Cerebellar cortex (tissue), 1 donor: Measurements from ENCODE around the gene AIRE.

Source experiments
- DNase-seq: peaks from one replicate; pipeline ENCODE4 v3.0.0-alpha.2; 2015; ENCODE audit warnings: low spot score

AIRE gene

DNA sequence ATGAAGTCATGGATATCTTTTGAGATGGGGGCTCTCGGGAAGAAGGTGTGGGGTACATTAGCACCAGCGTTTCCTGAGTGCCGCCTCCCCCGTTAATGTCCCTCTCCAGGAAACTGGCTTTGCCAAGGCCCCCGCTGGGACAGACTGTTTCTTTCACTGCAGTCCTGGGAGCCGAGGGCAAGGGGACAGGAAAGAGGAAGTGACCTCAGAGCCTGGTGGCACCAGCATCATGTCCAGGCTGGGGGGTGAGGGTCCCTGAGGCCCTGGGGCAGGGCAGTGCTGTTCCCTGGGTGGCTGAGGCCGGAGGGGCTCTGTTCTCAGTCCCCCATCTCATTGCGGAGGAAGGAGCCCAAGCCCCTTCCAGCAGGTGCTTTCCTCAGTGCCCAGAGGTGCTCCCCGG, 20.0 kb downstream of the AIRE start:
- DNase-seq = no peak

DNA sequence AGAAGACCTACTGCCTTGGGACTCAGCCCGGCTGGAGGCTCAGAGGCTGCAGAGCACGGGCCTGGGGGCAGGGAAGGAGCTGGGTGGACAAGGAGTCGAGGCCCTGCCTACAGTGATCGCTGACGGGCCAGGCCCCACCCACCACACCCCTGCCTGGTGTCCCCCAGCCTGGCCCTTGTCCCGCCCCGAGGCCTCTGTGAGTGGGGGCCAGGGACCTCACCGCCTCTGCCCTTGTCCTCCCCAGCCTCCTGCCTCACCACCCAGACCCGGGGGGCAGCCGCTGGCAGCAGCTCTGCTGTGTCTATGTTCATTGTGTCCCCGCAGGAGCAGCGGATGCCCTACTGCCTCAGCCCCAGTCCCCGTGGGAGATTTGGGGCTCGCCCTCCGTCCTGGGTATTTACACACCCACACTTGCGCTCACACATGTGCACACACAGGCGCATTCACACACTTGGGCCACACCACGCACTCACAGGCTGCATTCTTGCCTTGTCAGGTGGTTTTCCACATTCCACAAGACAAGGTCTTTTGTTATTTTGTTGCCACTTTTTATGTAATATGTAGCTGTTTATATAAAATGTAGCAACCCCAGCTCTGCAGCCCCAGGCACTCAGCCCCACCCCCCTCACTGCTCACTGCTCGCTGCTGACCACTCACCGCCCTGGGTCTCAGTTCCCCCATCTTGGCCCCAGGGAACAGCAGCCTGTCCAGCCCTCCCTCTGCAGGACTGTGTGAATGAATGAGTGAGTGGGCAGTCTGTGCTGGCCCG, 21.4 kb downstream of the AIRE start:
- no peak for DNase-seq

DNA sequence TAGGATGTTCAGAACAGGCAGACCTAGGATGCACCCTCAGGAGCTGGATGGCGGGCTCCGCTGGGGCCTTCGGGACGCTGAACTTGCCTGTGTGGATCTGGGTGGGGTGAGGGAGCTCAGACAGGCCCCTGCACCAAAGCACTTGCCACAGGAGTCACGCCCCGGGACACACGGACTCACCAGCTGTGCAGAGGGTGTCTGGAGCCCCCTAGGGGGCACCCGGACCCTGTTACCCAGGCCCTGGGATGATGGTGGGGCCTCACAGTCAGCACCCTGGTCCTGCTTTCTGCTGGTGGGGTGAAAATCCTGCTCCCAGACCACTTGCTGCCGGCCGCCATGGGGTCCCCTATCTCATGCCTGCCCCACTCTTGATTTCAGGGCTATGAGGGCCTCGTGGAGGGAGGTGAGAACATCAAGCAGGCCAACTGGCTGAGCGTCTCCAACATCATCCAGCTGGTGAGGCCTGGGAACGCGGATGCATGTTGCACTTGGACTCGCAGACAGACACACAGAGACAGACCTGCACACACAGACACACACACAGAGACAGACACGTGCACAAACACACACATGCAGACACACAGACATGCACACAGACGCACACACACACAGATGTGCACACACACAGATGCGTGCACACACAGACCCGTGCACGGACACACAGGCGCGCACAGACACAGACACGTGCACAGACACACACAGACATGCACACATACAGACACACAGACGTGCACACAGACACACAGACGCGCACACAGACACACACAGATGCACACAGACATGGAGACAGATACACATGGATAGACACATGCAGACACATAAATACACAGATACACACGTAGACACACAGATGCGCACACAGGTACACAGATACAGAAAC, 25.2 kb downstream of the AIRE start:
- no peak for DNase-seq

DNA sequence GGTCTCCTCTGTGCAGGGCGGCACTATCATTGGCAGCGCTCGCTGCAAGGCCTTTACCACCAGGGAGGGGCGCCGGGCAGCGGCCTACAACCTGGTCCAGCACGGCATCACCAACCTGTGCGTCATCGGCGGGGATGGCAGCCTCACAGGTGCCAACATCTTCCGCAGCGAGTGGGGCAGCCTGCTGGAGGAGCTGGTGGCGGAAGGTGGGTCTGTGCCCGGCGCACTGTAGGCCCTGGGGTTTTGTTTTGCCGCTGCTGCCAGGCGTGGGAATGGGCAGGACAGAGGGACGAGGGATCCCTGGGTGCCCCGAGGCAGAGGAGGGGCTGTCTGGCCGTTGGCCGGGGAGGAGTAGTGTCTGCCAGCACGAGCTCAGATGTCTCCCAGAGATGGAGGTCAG, 26.4 kb downstream of the AIRE start:
- no peak for DNase-seq

DNA sequence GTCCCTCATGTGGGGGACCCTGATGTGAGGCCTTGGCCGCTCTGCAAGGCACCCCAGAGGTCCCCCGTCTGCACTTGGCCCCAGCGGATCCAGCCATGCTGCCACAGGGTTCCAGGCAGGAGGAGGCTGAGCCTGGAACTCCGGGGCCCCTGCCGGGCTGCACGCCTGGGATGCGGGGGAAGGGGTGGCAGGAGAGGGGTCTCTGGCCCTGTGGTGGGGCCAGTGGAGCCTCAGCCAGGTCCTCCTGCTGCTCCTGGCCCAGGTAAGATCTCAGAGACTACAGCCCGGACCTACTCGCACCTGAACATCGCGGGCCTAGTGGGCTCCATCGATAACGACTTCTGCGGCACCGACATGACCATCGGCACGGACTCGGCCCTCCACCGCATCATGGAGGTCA, 27.0 kb downstream of the AIRE start:
- DNase-seq = no peak

DNA sequence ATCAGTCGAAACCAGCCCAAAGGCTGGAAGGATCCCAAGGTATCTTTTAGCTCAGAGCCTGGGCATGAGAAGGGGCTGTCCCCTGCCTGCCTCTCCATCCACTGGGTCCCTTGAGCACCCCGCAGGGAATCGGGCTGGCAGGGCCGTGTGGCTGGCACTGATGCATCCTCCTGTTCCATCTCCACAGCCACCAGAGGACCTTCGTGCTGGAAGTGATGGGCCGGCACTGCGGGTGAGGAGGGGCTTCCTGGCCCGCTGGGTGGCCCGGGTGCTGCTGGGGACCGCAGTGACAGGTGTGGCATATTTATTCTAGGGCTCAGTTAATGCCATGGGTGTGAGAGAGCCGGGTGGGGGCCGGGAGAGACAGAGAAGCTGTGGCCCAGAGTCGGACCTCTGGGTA, 27.8 kb downstream of the AIRE start:
- no peak for DNase-seq

DNA sequence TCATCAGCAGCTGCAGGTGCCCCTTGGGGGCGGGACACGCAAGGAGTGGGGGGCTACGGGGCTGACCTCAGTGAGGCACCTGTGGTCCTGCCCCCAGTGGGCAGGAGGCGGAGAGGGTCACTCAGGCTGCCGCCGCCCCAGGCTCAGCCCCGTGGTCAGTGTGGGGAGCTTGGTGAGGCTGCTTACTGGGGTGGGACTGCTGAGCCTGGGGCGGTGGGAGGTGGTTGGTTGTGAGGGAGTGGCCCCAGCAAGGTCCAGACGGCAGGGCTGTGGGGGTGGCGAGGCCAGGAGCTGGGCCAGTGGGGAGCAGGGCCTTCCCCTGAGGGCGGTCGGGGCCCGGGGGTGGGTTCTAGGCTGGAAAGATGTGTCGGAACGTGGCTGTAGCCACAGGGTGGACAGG, 28.5 kb downstream of the AIRE start:
- no peak for DNase-seq

DNA sequence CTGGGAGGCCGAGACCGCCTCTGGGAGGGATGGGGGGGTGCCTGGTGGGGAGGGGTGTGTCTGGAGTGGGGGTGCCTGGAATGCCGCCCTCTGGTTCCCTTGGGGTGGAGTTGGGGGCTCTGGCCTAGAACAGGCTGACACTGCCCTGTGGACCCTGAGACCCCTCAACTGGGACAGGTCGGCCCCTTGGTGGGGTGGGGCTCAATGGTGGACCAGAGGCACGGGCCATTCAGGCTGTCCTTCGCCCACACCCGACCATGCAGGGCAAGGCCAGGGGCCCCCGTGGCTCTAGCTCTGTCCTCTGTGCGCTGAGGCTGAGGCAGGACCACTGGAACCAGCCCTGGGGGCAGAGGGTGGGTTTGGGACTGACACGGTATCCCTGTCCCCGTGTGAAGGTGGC, 28.9 kb downstream of the AIRE start:
- DNase-seq = no peak

DNA sequence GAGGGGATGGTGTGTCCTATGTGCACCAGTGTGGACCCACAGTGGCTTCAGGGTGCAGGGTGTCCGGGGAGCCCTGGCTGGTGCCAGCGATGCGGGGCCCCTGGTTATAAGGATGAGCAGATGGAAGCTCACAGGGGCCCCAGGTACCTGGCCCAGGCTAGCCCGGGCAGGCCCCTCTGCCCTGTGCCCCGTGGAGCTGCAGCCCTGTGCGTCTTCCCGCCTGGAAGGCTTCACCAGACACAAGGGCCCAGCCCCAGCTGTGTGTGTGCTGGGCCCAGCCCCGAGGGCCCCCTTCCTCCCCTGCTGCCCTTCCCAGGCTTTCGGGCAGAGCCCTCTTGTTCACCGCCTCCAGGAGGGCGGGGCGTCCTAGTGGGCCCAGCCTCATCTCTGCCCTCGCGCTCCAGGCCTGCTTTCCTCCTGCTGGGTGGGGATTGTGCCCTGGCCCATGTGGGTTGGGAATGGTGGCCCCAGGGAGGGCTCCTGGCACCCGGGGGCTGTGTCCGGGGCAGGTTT, 30.1 kb downstream of the AIRE start:
- no peak for DNase-seq

DNA sequence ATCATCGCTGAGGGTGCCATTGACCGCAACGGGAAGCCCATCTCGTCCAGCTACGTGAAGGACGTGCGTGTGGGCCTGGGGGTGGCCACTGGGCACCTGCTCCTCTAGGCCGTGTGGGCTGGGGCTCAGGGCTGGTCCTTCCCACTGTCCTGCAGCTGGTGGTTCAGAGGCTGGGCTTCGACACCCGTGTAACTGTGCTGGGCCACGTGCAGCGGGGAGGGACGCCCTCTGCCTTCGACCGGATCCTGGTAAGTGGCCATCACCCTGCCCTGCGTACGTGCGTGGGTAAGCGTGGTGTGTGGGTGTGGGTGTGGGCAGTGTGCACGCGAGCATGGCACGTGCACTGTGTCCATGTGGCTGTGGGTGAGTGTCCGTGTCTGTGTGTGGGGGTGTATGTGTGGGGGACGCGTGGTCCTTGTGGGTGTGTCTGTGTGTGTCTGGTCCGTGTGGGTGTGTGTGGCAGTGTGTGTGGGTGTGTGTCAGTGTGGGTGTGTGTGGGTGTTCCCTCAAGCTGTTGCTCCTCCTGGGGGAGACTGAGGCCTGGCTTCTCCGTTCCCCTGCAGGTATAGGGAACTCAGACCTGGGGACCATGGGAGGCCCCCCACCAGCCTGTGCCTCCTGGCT, 30.7 kb downstream of the AIRE start:
- DNase-seq = no peak

DNA sequence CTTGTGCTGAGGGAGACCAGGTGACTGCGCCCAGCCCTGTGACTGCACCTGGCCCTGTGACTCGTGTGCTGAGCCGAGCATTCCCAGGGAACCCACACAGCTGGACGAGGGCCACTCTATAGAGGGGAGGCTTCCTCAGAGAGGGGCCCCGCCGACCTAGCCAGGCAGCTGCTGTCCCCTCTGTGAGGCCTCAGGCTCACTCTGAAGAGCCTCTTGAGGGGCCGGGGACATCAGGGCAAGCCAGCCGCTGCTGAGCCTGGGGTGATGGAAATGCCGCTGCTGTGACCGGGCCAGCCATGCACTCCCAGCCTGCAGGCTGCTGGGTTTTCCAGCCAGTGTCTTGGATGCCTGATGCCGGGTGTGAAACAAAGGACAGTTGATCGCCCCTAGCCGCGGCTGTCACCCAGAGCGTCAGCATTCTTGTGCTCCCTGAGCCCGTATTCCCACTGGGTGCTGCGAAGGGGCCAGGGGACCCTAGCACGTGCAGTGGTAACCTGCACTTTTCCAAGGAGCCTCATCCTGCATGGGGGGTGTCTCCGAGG, 31.6 kb downstream of the AIRE start:
- no peak for DNase-seq

DNA sequence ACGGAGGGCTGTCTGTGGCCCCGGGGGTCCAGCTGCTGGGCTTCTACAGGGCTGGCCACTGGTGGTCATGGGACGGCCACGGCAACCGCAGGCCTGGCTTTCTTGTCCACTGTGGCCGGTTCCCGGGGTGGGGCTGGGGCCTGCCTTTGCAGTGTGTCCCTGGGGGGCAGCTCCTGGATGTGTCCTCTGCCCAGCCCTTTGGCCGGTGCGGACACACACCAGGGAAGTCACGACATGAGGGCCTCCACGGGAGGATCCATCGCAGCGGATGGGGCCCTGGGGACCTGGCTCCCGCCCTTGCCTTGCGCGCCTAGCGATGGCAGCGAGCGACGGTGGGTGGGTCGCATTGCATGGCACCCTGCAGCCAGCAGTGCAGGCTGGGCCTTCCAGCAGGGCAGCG, 32.2 kb downstream of the AIRE start:
- DNase-seq = no peak

DNA sequence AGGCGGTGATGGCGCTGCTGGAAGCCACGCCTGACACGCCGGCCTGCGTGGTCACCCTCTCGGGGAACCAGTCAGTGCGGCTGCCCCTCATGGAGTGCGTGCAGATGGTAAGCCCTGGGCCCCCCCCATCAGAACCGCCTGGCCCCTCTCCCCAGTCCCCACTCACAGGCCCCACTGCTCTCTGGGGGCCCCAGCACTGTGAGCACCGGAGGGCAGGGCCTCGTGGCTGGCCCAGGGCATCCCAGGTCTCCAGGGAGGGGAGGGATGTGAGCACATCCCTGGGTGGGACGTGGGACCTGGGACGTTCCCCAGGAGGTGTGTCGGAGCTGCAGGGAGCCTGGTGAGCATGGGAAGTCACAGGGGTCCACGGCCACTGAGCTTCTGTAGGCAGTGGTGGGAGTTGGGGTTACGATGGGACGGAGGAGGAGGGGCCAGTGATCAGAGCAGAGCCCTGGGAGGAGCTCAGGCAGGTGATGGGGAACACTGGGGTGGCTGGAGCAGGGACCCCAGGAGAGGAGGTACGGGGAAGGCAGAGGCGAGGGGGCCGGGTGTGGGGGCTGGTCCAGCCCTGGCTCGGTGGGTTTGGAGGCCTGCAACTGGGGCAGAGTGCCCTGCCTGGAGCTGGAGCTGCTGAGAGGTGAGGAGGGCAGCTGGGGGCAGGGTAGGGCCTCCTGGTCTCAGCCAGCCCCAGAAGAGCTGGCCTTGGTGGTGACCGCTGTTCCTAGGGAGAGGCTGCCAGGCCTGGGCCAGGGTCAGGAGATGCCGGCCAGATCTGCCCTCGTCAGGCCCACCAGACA, 33.0 kb downstream of the AIRE start:
- no peak for DNase-seq

DNA sequence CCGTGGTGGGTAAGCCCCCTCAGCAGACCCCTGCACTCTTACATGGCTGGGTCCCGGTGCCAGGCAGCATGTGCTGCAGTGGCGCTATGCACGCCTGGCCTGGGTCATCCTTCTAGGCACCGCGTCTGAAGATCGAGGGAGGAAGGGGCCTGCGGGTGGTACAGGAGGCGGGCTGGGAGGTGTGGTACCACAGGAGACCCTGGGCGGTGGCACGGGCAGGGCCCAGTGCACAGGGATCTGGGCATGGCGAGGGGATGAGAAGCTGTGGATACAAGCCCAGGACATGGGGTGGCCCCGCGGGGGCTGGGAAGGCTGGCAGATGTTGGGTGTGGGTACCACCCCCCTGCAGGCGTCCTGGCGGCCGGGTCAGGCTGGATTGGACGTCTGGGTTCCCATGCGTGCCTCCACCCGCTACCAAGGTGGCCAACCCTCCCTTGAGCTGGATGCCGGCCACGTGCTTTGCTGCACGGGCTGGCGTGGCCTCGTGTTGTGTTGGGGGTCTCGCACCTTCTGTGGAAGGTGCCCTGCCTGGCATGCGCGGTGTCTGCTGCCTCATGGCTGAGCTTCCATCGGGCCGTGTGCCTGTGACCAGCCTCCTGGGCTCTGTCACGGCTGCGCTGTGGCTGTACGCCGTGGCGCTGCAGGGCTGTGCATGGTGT, 33.9 kb downstream of the AIRE start:
- DNase-seq = no peak

DNA sequence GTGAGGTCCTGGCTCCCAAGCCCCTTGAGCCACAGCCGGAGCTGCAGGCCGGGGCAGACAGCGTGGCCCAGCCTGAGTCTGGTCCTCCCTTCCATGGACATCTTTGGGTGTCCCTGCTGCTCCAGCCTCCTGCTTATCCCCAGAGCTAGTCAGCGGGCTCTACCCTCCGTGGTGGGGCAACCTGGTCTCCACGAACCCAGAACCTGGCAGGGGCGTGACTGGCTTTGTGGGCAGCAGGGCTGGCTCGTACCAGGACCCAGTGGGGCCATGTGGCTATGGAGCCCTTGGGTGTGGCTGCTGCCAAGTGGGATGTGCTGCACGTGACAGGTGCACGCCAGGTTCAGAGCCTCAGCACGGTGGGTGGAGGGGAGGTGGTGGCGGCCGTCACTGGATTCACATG, 35.2 kb downstream of the AIRE start:
- no peak for DNase-seq

DNA sequence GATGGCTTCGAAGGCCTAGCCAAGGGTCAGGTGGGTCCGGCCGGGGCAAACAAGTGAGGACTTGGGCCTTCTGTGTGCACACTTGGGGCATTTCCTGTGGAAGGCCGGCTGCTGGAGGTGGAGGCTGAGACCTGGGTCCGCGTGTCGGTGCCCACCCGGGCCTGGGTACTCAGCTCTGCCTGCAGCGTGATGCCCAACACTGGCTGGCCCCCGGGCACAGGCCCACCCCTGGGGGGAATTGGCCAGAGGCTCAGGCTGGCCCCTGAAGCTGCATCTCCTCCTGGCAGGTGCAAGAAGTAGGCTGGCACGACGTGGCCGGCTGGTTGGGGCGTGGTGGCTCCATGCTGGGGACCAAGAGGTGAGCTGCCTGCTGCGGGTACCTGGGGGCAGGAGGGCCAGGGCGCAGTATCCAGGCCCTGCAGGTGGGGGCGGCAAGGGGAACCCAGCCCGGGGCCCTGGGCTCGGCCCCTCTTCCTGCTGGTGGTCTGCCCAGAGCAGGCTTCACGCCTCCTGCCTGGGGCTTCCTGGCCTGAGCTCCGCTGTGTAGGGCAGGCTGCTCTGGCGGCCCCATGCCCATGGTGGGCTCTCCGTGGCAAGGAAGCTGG, 36.3 kb downstream of the AIRE start:
- DNase-seq = no peak

DNA sequence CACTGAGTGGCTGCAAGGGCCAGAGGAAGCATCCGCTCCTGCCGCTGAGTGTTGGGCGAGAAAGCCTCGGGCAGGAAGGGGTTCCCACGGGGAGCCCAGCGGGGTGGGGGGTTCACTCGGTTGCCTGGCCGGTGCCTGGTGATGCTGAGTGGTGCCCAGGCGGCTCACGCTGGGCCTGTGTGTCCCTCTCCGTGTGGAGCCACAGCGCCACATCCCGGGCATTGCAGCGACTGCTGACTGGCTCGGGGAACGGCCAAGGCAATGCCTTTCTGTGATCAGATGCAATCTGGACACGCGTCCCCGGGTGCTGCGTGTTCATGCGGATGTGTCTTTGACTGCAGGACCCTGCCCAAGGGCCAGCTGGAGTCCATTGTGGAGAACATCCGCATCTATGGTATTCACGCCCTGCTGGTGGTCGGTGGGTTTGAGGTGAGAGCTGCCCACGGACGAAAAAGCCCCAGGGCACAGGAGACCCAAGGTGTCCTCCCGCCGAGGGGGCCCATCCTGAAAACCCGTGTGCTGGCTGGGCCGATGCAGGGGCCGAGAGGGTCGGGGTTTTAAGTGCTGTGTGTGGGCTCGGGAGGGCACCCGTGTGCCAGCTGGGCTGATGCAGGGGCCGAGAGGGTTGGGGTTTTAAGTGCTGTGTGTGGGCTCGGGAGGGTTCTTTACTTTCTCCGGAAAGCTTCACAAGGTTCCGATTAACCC, 37.1 kb downstream of the AIRE start:
- DNase-seq = peak; percentile 59

DNA sequence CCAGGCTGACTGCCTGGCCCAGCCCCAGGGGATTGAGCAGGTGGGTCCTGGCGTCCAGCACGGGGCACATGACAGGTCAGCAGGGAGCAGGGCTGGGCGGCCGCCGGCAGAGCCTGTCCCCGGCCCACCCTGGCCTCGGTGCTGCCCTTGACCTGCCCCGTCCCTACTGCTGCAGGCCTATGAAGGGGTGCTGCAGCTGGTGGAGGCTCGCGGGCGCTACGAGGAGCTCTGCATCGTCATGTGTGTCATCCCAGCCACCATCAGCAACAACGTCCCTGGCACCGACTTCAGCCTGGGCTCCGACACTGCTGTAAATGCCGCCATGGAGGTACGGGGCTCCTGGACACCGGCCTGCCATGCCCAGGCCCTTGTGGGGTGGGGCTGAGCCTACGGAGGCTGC, 37.9 kb downstream of the AIRE start:
- DNase-seq = no peak

DNA sequence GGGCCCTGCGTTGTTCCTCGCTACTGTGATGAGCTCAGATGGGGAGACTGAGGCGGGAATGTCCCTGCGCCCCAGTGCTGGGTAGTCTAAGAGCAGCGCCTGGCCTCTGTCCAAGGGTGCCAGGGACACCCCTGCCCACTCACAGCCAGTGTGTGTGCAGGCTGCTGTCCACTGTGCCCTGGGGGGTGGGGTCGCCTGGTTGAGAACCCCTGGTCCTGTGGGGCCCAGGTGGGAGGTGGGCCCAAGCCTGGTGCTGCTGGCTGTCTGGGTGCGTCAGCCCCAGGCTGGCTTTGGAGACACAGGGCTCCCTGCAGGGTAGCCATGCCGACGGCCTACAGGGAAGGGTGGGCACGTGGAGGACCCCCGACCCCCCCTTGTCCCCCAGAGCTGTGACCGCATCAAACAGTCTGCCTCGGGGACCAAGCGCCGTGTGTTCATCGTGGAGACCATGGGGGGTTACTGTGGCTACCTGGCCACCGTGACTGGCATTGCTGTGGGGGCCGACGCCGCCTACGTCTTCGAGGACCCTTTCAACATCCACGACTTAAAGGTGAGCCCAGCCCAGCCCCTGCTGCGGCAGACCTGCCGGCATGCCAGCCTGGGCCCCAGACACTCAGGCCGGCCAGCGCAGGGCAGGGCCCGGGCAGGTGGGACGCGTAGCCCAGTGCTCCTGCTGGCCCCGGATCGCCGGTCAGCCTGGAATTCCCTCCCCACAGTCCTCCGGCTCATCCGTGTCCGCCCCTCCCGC, 38.6 kb downstream of the AIRE start:
- no peak for DNase-seq

DNA sequence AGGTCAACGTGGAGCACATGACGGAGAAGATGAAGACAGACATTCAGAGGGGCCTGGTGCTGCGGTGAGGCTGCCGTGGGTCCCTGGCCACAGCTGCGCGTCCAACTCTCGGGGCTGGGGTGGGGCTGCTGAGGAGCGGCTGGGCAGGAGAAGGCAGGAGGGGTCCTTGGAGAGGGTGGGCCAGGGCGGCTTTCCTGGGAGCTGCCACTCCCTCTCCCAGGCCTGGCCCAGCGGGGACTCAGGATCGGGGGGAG, 39.1 kb downstream of the AIRE start:
- no peak for DNase-seq
